SK-N-SH (cell line): ENCODE results near the gene SLC5A11. TPM values are rescaled to one million over a fixed set of nuclear protein-coding genes. Genes with fewer than 3 reads are reported as not detected.

Source experiments
- CTCF ChIA-PET: fragments of 300-600, 350-600 bp; formaldehyde crosslinking; extraction: SDS; loops from one replicate; lab custom pipeline; 2021; lab: Yijun Ruan, JAX
- POLR2A ChIA-PET: fragments of 350-600 bp; sonication (Branson Sonifier 250); formaldehyde crosslinking; extraction: SDS; loops from one replicate; lab custom pipeline; 2020; ENCODE audit warnings: antibody characterized with exemption, inconsistent platforms; lab: Yijun Ruan, JAX
- DNase-seq: peaks from one replicate; pipeline ENCODE4 v3.0.0; 2012
- H2AFZ ChIP-seq: fragments of 200-600 bp; sonication (generic); 2 replicates; pipeline ENCODE4 v1.8.1; 2016; ENCODE audit warnings: antibody characterized with exemption, mild to moderate bottlenecking, low read depth
- H3F3A ChIP-seq: fragments of 200-600 bp; sonication (generic); replicated peaks from 2 replicates; pipeline ENCODE3; 2016; ENCODE audit warnings: antibody characterized with exemption, mild to moderate bottlenecking; ENCODE audit not compliant: insufficient read depth
- H3K27ac ChIP-seq, 2 experiments: fragments of 200-500 bp in 1 of 2; fragments of 200-600 bp in 1 of 2; sonication (Bioruptor generic) in 1 of 2; sonication (generic), shearing (Covaris generic) in 1 of 2; 2 replicates each; pipeline versions ENCODE4 v1.5.1 to v1.6.1; 2014 to 2016; ENCODE audit warnings: low read depth in 2 of 2, inconsistent platforms in 1 of 2, low read length in 1 of 2, mild to moderate bottlenecking in 1 of 2, mixed read lengths in 1 of 2
- H3K27me3 ChIP-seq: fragments of 200-600 bp; sonication (generic), shearing (Covaris generic); 2 replicates; pipeline ENCODE4 v1.6.1; 2016; ENCODE audit warnings: mixed run types; ENCODE audit not compliant: insufficient read depth
- H3K36me3 ChIP-seq, 2 experiments: fragments of 200-500 bp in 1 of 2; fragments of 200-600 bp in 1 of 2; sonication (Bioruptor generic) in 1 of 2; sonication (generic) in 1 of 2; replicated peaks in 1 of 2; 2 replicates each; pipeline versions ENCODE3 to v1.5.1; 2014 to 2016; ENCODE audit warnings: low read length in 1 of 2, mild to moderate bottlenecking in 1 of 2; ENCODE audit not compliant: insufficient read depth in 2 of 2, control insufficient read depth in 1 of 2
- H3K4me1 ChIP-seq, 2 experiments: fragments of 200-500 bp in 1 of 2; fragments of 200-600 bp in 1 of 2; sonication (Bioruptor generic) in 1 of 2; sonication (generic), shearing (Covaris generic) in 1 of 2; 2 replicates each; pipeline versions ENCODE4 v1.5.1 to v1.6.1; 2014 to 2016; ENCODE audit warnings: low read depth in 1 of 2, low read length in 1 of 2, mixed run types in 1 of 2; ENCODE audit not compliant: insufficient read depth in 2 of 2, control insufficient read depth in 1 of 2
- H3K4me2 ChIP-seq: fragments of 200-600 bp; sonication (generic), shearing (Covaris generic); 2 replicates; pipeline ENCODE4 v1.6.1; 2017; ENCODE audit warnings: mixed run types
- H3K4me3 ChIP-seq, 2 experiments: fragments of 200-500 bp in 1 of 2; fragments of 200-600 bp in 1 of 2; sonication (Bioruptor generic) in 1 of 2; sonication (generic), shearing (Covaris generic) in 1 of 2; 2 replicates each; pipeline versions ENCODE4 v1.5.1 to v1.8.1; 2014 to 2016; ENCODE audit warnings: low read depth in 2 of 2, inconsistent platforms in 1 of 2, low read length in 1 of 2, mild to moderate bottlenecking in 1 of 2, mixed read lengths in 1 of 2, moderate library complexity in 1 of 2
- H3K79me2 ChIP-seq: fragments of 200-600 bp; sonication (generic); 2 replicates; pipeline ENCODE4 v1.8.1; 2017; ENCODE audit warnings: mild to moderate bottlenecking; ENCODE audit not compliant: insufficient read depth
- H3K9ac ChIP-seq: fragments of 200-600 bp; sonication (generic); 2 replicates; pipeline ENCODE4 v1.6.1; 2017; ENCODE audit warnings: mixed run types
- H3K9me2 ChIP-seq: fragments of 200-600 bp; sonication (generic); 2 replicates; pipeline ENCODE4 v1.6.1; 2017; ENCODE audit warnings: mixed run types
- H3K9me3 ChIP-seq: fragments of 200-600 bp; sonication (generic); 2 replicates; pipeline ENCODE4 v1.6.1; 2017; ENCODE audit warnings: mixed run types, mild to moderate bottlenecking, moderate library complexity
- H4K20me1 ChIP-seq: fragments of 200-600 bp; sonication (generic); 2 replicates; pipeline ENCODE4 v1.6.1; 2017; ENCODE audit warnings: mild to moderate bottlenecking, mixed run types; ENCODE audit not compliant: insufficient read depth
- ELF1 ChIP-seq: IDR thresholded peaks from 2 replicates; pipeline ENCODE4 v1.4.0; 2012
- EP300 ChIP-seq, 2 experiments: IDR thresholded peaks; 2 replicates each; pipeline versions ENCODE4 v1.4.0 to v1.6.1; 2012; ENCODE audit warnings: borderline replicate concordance in 1 of 2, low read depth in 1 of 2, low read length in 1 of 2
- EZH2phosphoT487 ChIP-seq: fragments of 200-600 bp; sonication (generic); IDR thresholded peaks from 2 replicates; pipeline ENCODE4 v1.6.1; 2017; ENCODE audit warnings: low read depth, mixed run types, mild to moderate bottlenecking, antibody characterized with exemption, moderate library complexity, borderline replicate concordance
- FOSL2 ChIP-seq: IDR thresholded peaks from 2 replicates; pipeline ENCODE4 v1.4.0; 2012; ENCODE audit warnings: low read depth, mild to moderate bottlenecking, moderate library complexity, borderline replicate concordance
- FOXJ3 ChIP-seq: sonication (generic); formaldehyde crosslinking; IDR thresholded peaks from 2 replicates; pipeline ENCODE4 v1.5.1; 2020; ENCODE audit warnings: mild to moderate bottlenecking, missing genetic modification reagents
- GABPA ChIP-seq: IDR thresholded peaks from 2 replicates; pipeline ENCODE4 v1.4.0; 2012; ENCODE audit warnings: low read depth, mild to moderate bottlenecking
- GATA2 ChIP-seq: sonication (generic); formaldehyde crosslinking; IDR thresholded peaks from 2 replicates; pipeline ENCODE4 v1.5.0; 2020; ENCODE audit warnings: mild to moderate bottlenecking, missing genetic modification reagents
- IRF3 ChIP-seq: fragments of 150-350 bp; IDR thresholded peaks from 2 replicates; pipeline ENCODE4 v1.6.1; 2016; ENCODE audit warnings: mild to moderate bottlenecking, low read depth, low read length
- JUND ChIP-seq: IDR thresholded peaks from 2 replicates; pipeline ENCODE4 v1.4.0; 2012
- MAX ChIP-seq: IDR thresholded peaks from 2 replicates; pipeline ENCODE4 v1.4.0; 2012; ENCODE audit warnings: low read depth
- MXI1 ChIP-seq: IDR thresholded peaks from 2 replicates; pipeline ENCODE4 v1.6.1; 2012; ENCODE audit warnings: mild to moderate bottlenecking, low read depth, low read length, improper control_type of control experiment
- POLR2AphosphoS5 ChIP-seq: IDR thresholded peaks from 2 replicates; pipeline ENCODE4 v1.6.1; 2012; ENCODE audit warnings: low read depth, low read length
- RAD21 ChIP-seq: IDR thresholded peaks from 2 replicates; pipeline ENCODE4 v1.6.1; 2012; ENCODE audit warnings: mild to moderate bottlenecking, low read length
- RCOR1 ChIP-seq: fragments of 150-350 bp; IDR thresholded peaks from 2 replicates; pipeline ENCODE4 v1.6.1; 2017; ENCODE audit warnings: antibody characterized with exemption, low read length
- REST ChIP-seq: IDR thresholded peaks from 2 replicates; pipeline ENCODE4 v1.6.1; 2012; ENCODE audit warnings: mild to moderate bottlenecking, low read depth, low read length, moderate library complexity
- RXRA ChIP-seq: IDR thresholded peaks from 2 replicates; pipeline ENCODE4 v1.4.0; 2012; ENCODE audit warnings: low read depth, mild to moderate bottlenecking, borderline replicate concordance
- SIN3A ChIP-seq: IDR thresholded peaks from 2 replicates; pipeline ENCODE4 v1.6.1; 2012; ENCODE audit warnings: low read depth, mild to moderate bottlenecking, low read length, moderate library complexity, borderline replicate concordance
- SMC3 ChIP-seq: IDR thresholded peaks from 2 replicates; pipeline ENCODE4 v1.6.1; 2012; ENCODE audit warnings: low read depth, low read length, improper control_type of control experiment
- TAF1 ChIP-seq: IDR thresholded peaks from 2 replicates; pipeline ENCODE4 v1.6.1; 2012; ENCODE audit warnings: low read depth, mild to moderate bottlenecking, low read length, moderate library complexity, borderline replicate concordance
- TCF12 ChIP-seq: IDR thresholded peaks from 2 replicates; pipeline ENCODE4 v1.4.0; 2012
- YY1 ChIP-seq: IDR thresholded peaks from 2 replicates; pipeline ENCODE4 v1.4.0; 2012; ENCODE audit warnings: low read depth, mild to moderate bottlenecking
- WGBS: methylation state at CpG from one replicate; pipeline ENCODE4 v1.1.6; 2017; ENCODE audit warnings: low lambda C conversion rate; 5-methylcytosine and 5-hydroxymethylcytosine counted together
- polyA plus RNA-seq, 3 experiments: library from polyadenylated mRNA; depleted of rRNA; stranded (reverse); fragments of >200 nt; gene quantifications; 2 replicates each; pipeline ENCODE4 v1.2.3, GENCODE V29; 2012
- TF ChIP-seq, protein P1 (sequence below): fragments of 200-600 bp; sonication (generic); IDR thresholded peaks from 2 replicates; pipeline ENCODE4 v1.6.1; 2017; ENCODE audit warnings: antibody characterized with exemption, mild to moderate bottlenecking, moderate library complexity

SLC5A11 gene
- polyA plus RNA-seq, 1 of the 3 experiments (the other 2 are of a cell fraction) = not detected

- Histone ChIP-seq H2AFZ (no peak overlapping the region), H3K4me3 (no peak overlapping the region), H4K20me1 (no peaks in the 10 kb centered on the region), H3K9me3 (no peaks in the 10 kb centered on the region), H3K9me2 (no peaks in the 10 kb centered on the region), H3K4me1 (peaks cover 10 to 21% of the 10 kb centered on the region in 2 experiments; a peak in 2 of 4 replicates), H3K27ac (no peak overlapping the region), H3F3A (peaks cover 30% of the 10 kb centered on the region), H3K4me2 (no peak overlapping the region), H3K9ac (no peak overlapping the region), H3K27me3 (no peaks in the 10 kb centered on the region), H3K79me2 (no peaks in the 10 kb centered on the region), H3K36me3 (no peaks in the 10 kb centered on the region)
- ChIA-PET CTCF (interaction anchor here (1.2 to 2.2 kb wide), 2 partner anchors 15 to 79 kb away, joined by 3 to 6 read pairs; no protein-coding TSS in a partner anchor), POLR2A (no interaction called here)
- TF ChIP-seq FOXJ3 (CRISPR knock-in tag) (no peak), RAD21 (no peak), GATA2 (no peak), RXRA (no peak)
- 97% methylated on average over 5 of the region's 5 CpGs for WGBS
- no peak for DNase-seq
These were observed 3.9 kb downstream of the SLC5A11 start for GRCh38 chr16:24849641-24850040.

DNA sequence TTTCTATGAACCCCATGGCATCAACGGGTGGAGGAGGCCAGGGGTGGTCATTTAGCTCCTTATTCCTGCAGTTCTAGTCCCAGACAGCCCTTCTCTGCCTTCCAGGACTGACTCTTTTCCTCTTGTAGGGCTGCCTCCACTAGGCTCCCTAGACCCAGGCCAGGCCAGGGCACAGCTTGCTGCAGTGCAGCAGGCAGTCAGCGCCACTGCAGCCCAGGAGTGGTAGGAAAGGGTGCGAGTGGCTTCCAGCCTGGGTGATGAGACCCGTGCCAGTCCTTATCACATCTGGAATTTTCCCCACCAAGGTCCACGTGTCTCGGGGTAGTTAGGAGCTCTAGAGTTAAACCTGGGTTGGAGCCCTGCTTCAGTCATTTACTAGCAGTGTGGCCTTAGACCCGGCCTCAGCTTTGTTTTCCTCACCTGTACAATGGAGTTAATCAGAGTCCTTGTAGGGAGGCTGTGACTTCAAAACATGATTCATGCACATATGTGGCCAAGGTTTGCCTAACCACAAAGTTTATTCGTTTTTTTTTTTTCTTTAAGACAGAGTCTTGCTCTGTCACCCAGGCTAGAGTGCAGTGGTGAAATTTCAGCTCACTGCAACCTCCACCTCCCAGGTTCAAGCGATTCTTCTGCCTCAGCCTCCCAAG lies 4.7 kb downstream of the SLC5A11 start:
- H3K4me2 ChIP-seq = no peak overlapping the region
- H2AFZ ChIP-seq = no peak overlapping the region
- H3K9ac ChIP-seq = no peak overlapping the region
- H3K36me3 ChIP-seq = no peaks in the 10 kb centered on the region
- H3K4me1 ChIP-seq = peaks cover 10 to 21% of the 10 kb centered on the region in 2 experiments; a peak in 2 of 4 replicates
- no peaks in the 10 kb centered on the region for H3K27me3 ChIP-seq
- H3K9me2 ChIP-seq = no peaks in the 10 kb centered on the region
- H3K27ac ChIP-seq = no peak overlapping the region
- H3K9me3 ChIP-seq = no peaks in the 10 kb centered on the region
- no peak for DNase-seq
- POLR2A ChIA-PET = interaction anchor here (0.6 kb wide), 1 partner anchor 117 kb away, joined by 3 read pairs; no protein-coding TSS in a partner anchor
- no peaks in the 10 kb centered on the region for H3K79me2 ChIP-seq
- no peak overlapping the region for H3K4me3 ChIP-seq
- no peaks in the 10 kb centered on the region for H4K20me1 ChIP-seq
- peaks cover 30% of the 10 kb centered on the region for H3F3A ChIP-seq
- CTCF ChIA-PET = interaction anchor here (1.2 to 2.2 kb wide), 3 partner anchors 16 to 206 kb away, joined by 3 to 6 read pairs (median 3); no protein-coding TSS in a partner anchor
- 71% methylated on average over 5 of the region's 9 CpGs for WGBS
- TF ChIP-seq IRF3 (no peak), TAF1 (no peak), ELF1 (no peak), TCF12 (peak; percentile 43; the same call in 1 of the 2 replicates), EZH2phosphoT487 (no peak), GABPA (no peak), JUND (peak; percentile 21; the same call in 1 of the 2 replicates), SMC3 (no peak), RAD21 (no peak), RCOR1 (no peak), MAX (no peak), YY1 (no peak), REST (no peak), SIN3A (no peak), FOXJ3 (CRISPR knock-in tag) (no peak), MXI1 (no peak), EP300 (IDR thresholded peaks at IDR 0.05; ENCODE audit: borderline replicate concordance in 1 of 2, low read depth in 1 of 2, low read length in 1 of 2) (no peak), FOSL2 (peak; percentile 28; the same call in 1 of the 2 replicates), POLR2AphosphoS5 (no peak)
- TF ChIP-seq, protein P1, sequence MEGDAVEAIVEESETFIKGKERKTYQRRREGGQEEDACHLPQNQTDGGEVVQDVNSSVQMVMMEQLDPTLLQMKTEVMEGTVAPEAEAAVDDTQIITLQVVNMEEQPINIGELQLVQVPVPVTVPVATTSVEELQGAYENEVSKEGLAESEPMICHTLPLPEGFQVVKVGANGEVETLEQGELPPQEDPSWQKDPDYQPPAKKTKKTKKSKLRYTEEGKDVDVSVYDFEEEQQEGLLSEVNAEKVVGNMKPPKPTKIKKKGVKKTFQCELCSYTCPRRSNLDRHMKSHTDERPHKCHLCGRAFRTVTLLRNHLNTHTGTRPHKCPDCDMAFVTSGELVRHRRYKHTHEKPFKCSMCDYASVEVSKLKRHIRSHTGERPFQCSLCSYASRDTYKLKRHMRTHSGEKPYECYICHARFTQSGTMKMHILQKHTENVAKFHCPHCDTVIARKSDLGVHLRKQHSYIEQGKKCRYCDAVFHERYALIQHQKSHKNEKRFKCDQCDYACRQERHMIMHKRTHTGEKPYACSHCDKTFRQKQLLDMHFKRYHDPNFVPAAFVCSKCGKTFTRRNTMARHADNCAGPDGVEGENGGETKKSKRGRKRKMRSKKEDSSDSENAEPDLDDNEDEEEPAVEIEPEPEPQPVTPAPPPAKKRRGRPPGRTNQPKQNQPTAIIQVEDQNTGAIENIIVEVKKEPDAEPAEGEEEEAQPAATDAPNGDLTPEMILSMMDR = no peak
